Endothelial cell of umbilical vein (primary cell): ENCODE data around the gene ASAP2.

ENCODE experiments used
- POLR2A ChIP-seq: IDR thresholded peaks from 2 replicates; pipeline ENCODE4 v1.6.1; 2012; ENCODE audit warnings: low read depth, mild to moderate bottlenecking, control low read depth, low read length
- POLR2AphosphoS5 ChIP-seq: IDR thresholded peaks from 2 replicates; pipeline ENCODE4 v1.6.1; 2012; ENCODE audit warnings: low read depth, mild to moderate bottlenecking, control low read depth, low read length, moderate library complexity; ENCODE audit not compliant: insufficient read depth

DNA sequence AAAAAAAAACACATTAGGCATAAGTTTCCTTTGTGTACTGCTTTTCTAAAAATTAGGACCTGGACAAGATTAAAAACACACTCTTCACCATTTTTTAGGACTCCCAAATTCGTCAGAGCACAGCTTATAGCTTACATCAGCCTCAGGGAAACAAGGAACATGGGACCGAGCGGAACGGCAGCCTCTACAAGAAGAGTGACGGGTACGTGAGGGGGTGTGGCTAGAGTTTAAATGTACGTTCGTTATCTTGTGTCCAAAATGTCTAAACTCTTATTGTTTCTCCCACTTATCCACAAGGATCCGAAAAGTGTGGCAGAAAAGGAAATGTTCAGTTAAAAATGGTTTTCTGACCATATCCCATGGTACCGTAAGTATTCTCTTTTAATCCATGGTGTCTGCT lies 137.8 kb downstream of the ASAP2 start:
- TF ChIP-seq POLR2A (no peak), POLR2AphosphoS5 (no peak)
